ENCODE measurements around the gene TRRAP. TPM values are rescaled to one million over a fixed set of nuclear protein-coding genes. Genes with fewer than 3 reads are reported as not detected.

Gene TRRAP
- total and polyA plus RNA-seq, 2 of the 8 experiments (the other 6 are each of a cell fraction or from before 2014, with no cell fraction given), result 21.7 to 48.6 TPM

DNA sequence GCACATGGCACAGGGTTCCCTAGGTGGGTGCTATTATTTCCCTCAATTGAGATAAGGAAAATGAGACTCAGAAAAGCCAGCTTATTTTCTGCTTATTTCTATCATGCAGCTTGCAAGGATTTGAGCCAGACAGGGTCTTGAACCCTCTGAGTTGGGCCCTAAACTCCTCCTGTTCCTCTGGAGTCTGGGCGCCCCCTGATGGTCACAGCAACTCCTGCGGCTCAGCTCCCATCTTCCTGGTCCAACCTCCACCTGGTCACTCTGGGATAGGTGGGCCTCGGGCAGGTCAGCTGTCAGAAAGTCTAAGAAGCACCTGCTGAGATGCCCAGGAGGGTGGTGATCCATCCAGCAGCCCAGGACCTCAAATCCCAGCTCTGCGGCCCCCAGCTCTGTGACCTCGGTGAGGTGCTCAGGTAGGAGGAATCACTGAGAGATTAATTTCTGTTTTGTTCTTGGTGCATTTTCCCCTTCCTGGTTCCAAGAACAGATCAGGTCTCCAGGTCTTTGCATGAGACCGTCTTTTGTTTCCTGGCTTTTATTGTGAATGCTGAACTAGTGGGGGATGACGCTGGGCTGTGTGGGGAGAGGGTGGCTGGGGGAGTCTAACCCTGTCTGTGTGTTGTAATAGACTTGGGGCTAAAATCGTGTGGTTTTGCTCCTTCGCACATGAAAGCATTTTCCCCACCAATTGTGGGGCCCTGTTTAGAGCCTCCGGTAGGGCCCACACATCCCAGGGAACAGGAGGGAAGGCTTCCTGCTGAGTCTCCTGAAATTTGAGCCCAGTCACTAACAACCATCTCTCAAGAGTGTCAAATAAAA is 41.3 kb upstream of the TRRAP start:
- H3K56ac ChIP-seq (replicated peaks; ENCODE audit: insufficient read length, low read depth, low read length), result no peak overlapping the region
- H3K4ac ChIP-seq (replicated peaks; ENCODE audit: insufficient read length, low read depth, low read length), result no peak overlapping the region
- H2AK5ac ChIP-seq (ENCODE audit: low read depth, low read length), result no peak overlapping the region
- peaks cover 0 to 5% (median 2%) of the 10 kb centered on the region in 4 experiments; a peak in 4 of 7 replicates for H3K4me1 ChIP-seq (replicated peaks in 1 of 4; ENCODE audit: control insufficient read depth in 3 of 4, insufficient read depth in 4 of 4, low read length in 3 of 4)
- no peaks in the 10 kb centered on the region for H3K9me3 ChIP-seq (ENCODE audit: insufficient read depth in 2 of 2, low read depth in 1 of 2, low read length in 1 of 2)
- H2BK20ac ChIP-seq (ENCODE audit: low read length), result no peak overlapping the region
- no peak overlapping the region for H2BK120ac ChIP-seq (replicated peaks; ENCODE audit: low read depth, low read length)
- H3K79me1 ChIP-seq (ENCODE audit: low read depth, low read length), result no peaks in the 10 kb centered on the region
- H2AFZ ChIP-seq (ENCODE audit: low read length), result no peak overlapping the region
- H3K18ac ChIP-seq (ENCODE audit: extremely low read depth, low read length), result no peak overlapping the region
- no peaks in the 10 kb centered on the region for H3K79me2 ChIP-seq (ENCODE audit: control insufficient read depth in 1 of 2, insufficient read depth in 2 of 2, low read length in 2 of 2)
- FAIRE-seq (peak; percentile 89), DNase-seq (ENCODE audit: low read depth in 1 of 2, low spot score in 2 of 2) (peak; percentile 44 to 93)
- no peaks in the 10 kb centered on the region for H3K27me3 ChIP-seq (replicated peaks in 1 of 4; ENCODE audit: control insufficient read depth in 3 of 4, extremely low read depth in 1 of 4, insufficient read depth in 3 of 4, low read length in 3 of 4)
- peak overlapping the region; percentile 13 for H4K5ac ChIP-seq (ENCODE audit: insufficient read length, low read depth, low read length)
- H4K8ac ChIP-seq (ENCODE audit: extremely low read depth, insufficient read depth, low read length), result no peak overlapping the region
- H3K27ac ChIP-seq (ENCODE audit: low read depth, low read length), result no peak overlapping the region
- ChIA-PET CTCF (ENCODE audit: partially characterized antibody) (interaction anchor here (0.5 to 24.2 kb wide), 44 partner anchors 5 to 466 kb away, joined by 3 to 365 read pairs (median 4); partner anchors contain the start of gene TRRAP), POLR2A (ENCODE audit: partially characterized antibody) (interaction anchor here (0.6 to 1.2 kb wide), 2 partner anchors 191 to 430 kb away, joined by 3 read pairs; no protein-coding TSS in a partner anchor)
- H3K14ac ChIP-seq (ENCODE audit: insufficient read length), result no peak overlapping the region
- H3K23me2 ChIP-seq (ENCODE audit: low read depth, low read length), result no peaks in the 10 kb centered on the region
- no peak overlapping the region for H2BK15ac ChIP-seq (ENCODE audit: low read length)
- H4K20me1 ChIP-seq (replicated peaks in 1 of 2; ENCODE audit: control insufficient read depth in 1 of 2, insufficient read depth in 2 of 2, low read length in 2 of 2), result no peaks in the 10 kb centered on the region
- H4K91ac ChIP-seq (replicated peaks; ENCODE audit: insufficient read length, low read length), result no peak overlapping the region
- H3K4me2 ChIP-seq (ENCODE audit: insufficient read depth in 1 of 2, low read depth in 2 of 2, low read length in 2 of 2), result peak overlapping the region; percentile 0 to 44; a peak in 3 of 4 replicates
- 20% methylated on average over 10 of the region's 10 CpGs; no CpG with 5 or more reads in 1 of the 2 experiments for WGBS, 2 experiments (ENCODE audit: extremely low coverage in 1 of 2, insufficient coverage in 1 of 2, insufficient read length in 1 of 2, insufficient replicate concordance in 2 of 2, low coverage in 1 of 2, low lambda C conversion rate in 2 of 2, missing lambda C conversion rate in 1 of 2)
- peak overlapping the region in 1 of 4 experiments; percentile 15; a peak in 2 of 8 replicates for H3K4me3 ChIP-seq (ENCODE audit: extremely low read depth in 1 of 4, insufficient read depth in 2 of 4, low read depth in 3 of 4, low read length in 4 of 4)
- no peak overlapping the region for H2BK12ac ChIP-seq (ENCODE audit: low read depth, low read length)
- no peaks in the 10 kb centered on the region for H3K36me3 ChIP-seq (ENCODE audit: control insufficient read depth in 2 of 4, insufficient read depth in 4 of 4, low read length in 3 of 4)
- no peak overlapping the region for H3K9ac ChIP-seq (replicated peaks in 1 of 4; ENCODE audit: extremely low read depth in 1 of 4, low read depth in 3 of 4, low read length in 3 of 4)
- no peak overlapping the region for H2BK5ac ChIP-seq (ENCODE audit: low read depth, low read length)
- H3K23ac ChIP-seq (ENCODE audit: insufficient read length), result no peak overlapping the region
- TF ChIP-seq, protein P1, sequence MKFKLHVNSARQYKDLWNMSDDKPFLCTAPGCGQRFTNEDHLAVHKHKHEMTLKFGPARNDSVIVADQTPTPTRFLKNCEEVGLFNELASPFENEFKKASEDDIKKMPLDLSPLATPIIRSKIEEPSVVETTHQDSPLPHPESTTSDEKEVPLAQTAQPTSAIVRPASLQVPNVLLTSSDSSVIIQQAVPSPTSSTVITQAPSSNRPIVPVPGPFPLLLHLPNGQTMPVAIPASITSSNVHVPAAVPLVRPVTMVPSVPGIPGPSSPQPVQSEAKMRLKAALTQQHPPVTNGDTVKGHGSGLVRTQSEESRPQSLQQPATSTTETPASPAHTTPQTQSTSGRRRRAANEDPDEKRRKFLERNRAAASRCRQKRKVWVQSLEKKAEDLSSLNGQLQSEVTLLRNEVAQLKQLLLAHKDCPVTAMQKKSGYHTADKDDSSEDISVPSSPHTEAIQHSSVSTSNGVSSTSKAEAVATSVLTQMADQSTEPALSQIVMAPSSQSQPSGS (IDR thresholded peaks at IDR 0.05; ENCODE audit: low read length), result peak; percentile 63; the same call in 1 of the 2 replicates
- TF ChIP-seq SP4 (IDR thresholded peaks at IDR 0.05; ENCODE audit: low read length), result no peak
- no peak for TF ChIP-seq KDM4A (IDR thresholded peaks at IDR 0.05; ENCODE audit: low read depth, low read length, severe bottlenecking)
- no peak for TF ChIP-seq CREB1 (IDR thresholded peaks at IDR 0.05)
- no peak for TF ChIP-seq SP1 (IDR thresholded peaks at IDR 0.05; ENCODE audit: low read depth, low read length)
- no peak for TF ChIP-seq SRF (IDR thresholded peaks at IDR 0.05; ENCODE audit: low read depth, low read length)
- peak; percentile 46; the same call in 1 of the 2 replicates for TF ChIP-seq GABPA (IDR thresholded peaks at IDR 0.05; ENCODE audit: borderline replicate concordance, insufficient read depth, low read length)
- no peak for TF ChIP-seq POU5F1 (IDR thresholded peaks at IDR 0.05; ENCODE audit: low read depth, low read length)
- TF ChIP-seq EP300 (IDR thresholded peaks at IDR 0.05; ENCODE audit: borderline replicate concordance in 1 of 2, low read depth in 2 of 2, low read length in 2 of 2), result no peak
- TF ChIP-seq POLR2AphosphoS5 (IDR thresholded peaks at IDR 0.05; ENCODE audit: low read depth, low read length), result no peak

All from H1 (cell line).